SK-N-DZ (cell line): ENCODE data around the gene EDARADD.

ENCODE experiments used
- DNase-seq: peaks from one replicate; pipeline ENCODE4 v3.0.0-alpha.2; 2015; ENCODE audit warnings: low spot score

EDARADD gene

DNA sequence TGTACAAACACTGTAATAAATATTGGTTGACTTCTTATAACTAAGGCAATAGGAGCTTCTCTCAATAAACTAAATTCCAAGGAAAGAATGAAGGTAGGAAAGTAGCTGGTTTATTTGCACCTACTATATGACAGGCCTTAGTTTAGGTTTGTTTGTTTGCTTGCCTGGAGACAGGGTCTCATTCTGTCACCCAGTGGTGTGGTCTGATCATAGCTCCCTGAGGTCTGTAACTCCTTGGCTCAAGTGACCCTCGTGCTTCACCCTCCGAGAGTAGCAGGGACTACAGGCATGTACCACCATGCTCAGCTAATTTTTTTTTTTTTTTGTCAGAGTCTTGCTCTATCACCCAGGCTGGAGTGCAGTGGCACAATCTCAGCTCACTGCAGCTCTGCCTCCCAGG, 1.9 kb upstream of the EDARADD start:
- DNase-seq, result no peak

- DNase-seq, result no peak
Measured at GRCh38 chr1:236394879-236395229, 768 bp downstream of the EDARADD start.

- DNase-seq, result no peak
Measured at GRCh38 chr1:236395230-236395946, 1.3 kb downstream of the EDARADD start.

- no peak for DNase-seq
Measured at GRCh38 chr1:236395947-236396664, 2.0 kb downstream of the EDARADD start.

DNA sequence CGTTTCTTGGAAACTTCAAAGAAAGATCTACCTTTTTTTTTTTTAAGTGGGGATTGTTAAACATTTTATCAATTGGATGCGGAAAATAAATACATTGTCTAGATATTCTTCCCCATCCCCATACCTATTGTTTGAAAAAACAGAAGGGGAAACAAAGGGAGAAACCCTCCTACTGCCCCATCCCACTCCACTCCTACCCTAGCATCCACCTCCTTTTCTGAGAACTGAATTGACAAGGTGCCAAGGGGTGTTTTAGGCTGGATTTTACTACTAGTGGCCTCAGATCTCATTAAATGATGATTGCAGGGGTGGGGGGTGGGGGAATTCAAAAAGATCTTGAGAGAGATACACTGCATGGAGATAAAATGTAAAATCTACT, 2.6 kb downstream of the EDARADD start:
- no peak for DNase-seq

DNA sequence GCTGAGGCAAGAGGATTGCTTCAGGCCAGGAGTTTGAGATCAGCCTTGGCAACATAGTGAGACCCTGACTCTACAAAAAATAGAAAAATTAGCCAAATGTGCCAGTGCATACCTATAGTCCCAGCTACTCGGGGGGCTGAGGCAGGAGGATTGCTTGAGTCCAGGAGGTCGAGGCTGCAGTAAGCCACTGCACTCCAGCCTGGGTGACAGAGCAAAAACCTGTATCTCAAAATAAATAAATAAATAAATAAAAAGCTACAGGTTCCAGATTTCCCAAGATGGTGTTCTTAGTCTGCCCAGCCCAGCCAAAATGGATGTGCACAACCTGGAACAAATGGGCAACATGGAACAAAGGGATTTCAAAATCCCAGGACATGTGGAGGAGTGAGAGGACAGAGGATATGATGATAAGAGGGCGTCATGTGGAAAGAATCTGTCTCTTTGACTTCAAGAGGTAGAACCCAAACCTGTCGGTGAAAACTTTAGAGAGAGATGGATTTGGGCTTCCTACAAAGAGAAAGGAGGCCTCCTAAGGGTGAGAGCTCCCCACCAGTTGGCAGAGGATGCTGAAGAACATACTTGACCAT, 3.2 kb downstream of the EDARADD start:
- no peak for DNase-seq

DNA sequence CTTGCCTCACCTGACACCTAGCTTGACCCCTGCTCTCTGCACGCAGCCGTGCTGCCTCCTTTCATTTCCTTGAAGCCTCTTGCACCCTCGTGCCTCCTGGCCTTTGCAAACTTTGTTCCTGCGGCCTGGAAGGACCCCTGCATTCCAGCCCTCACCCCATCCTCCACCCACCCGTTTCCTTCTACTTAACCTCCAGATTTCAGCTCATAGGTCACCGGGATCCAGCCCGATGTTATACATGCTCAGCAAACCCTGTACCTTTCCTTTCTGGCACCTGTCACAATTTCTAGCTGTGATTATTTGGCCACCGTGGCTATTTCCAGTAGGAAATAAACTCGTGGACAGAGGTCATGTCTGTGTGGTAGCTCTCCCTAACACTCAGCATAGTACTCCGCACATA, 4.5 kb downstream of the EDARADD start:
- DNase-seq, result no peak

DNA sequence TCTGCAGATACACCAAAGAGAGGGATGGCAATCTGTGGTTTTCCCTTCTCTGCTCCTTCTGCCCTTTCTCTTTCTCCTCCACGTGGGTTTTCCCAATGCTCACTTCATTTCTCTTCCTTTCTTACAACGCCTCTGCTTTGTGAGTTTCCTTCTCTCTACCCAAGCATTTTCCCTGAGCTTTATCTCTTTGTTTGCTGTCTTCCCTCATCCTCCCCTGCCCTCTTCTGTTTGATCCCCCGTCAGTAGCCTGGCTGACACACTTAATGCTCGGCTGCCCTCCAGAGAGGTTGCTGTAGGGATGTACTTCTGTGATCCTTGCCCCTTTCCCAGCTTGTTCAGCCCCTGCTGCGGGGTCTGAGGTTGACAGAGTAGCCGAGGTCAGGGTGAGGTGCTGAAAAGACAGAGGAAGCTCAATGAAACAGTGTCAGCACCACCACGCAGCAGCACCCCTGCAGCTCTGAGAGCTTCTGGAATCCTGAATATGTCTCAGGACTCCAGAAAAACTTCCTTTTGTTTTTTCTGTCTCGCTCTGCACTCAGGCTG, 6.0 kb downstream of the EDARADD start:
- no peak for DNase-seq

GRCh38 chr1:236401698-236402097, 7.6 kb downstream of the EDARADD start:
- no peak for DNase-seq

GRCh38 chr1:236403905-236404696, 10.0 kb downstream of the EDARADD start:
- DNase-seq, result no peak

DNA sequence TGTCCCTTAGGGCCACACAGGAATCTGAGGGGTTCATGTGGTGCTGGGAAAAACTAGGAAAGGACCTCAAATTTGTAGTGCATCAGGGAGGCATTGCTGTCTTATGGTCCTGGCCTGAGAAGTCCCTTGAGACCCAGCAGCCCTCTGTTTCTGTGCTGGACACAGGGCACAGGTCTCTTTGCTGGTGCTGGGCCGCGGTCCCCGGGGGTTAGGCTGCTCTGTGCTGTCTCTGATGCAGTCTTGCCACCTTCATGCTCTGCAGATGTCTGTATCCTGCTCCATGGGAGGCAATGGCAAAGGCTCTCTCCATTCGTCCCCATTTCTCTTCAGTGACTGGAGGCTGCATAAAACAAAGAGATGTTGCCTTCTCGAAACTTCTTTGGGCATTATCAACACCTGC, 13.0 kb downstream of the EDARADD start:
- DNase-seq, result no peak

DNA sequence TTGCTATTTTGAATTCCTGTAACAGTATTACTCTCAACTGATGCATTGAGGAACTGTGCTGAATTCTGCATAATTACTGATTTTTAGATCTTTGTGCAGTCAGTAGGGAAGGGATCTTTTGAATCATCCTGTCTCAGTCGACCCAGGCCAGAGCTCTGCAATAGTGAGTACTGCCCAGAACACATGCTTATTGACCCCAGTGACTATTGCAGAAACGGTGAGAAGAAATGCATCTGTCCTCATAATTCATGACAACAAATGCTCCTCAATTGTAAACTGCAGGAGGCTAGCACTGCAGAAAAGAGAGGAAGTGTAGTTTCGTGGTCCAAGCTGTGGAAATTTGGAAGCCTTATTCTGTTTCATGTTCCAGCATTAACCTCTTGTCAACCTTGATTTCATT, 19.6 kb downstream of the EDARADD start:
- no peak for DNase-seq

GRCh38 chr1:236416165-236416564, 22.1 kb downstream of the EDARADD start:
- no peak for DNase-seq

GRCh38 chr1:236417336-236417735, 23.2 kb downstream of the EDARADD start:
- DNase-seq, result no peak

- DNase-seq, result no peak
Measured at GRCh38 chr1:236419502-236419901, 25.4 kb downstream of the EDARADD start.

GRCh38 chr1:236421022-236421421, 26.9 kb downstream of the EDARADD start:
- DNase-seq, result no peak

DNA sequence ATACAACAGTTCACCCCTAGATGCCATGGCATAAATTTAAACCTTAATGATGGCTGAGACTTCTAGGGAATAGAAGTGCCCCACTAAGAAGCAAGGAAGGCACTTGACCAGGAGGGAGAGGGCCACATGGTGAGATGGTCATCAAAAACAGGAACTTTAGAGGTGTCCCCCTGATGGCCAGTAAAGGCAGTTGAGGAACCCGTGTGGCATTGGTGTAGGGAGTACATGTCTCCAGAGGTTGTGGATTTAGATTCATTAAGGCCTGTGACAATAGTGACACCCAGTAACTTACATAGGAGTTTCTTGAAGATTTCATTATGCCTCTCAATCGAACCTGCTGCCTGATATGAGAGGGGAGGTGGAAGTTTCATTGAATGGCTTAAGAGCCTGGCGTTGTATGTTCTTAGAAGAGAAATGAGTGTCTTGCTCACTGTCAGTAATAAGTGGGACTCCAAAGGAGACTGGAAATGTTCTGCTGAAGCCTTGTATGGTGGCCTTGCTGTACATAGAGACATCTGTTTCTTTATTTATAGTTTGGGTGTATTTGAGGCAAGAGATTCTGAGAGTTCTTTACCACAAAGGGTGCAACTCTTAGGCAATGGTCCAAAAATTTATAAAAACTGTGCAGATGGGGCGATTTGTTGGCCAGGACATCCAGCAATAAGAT, 27.9 kb downstream of the EDARADD start:
- DNase-seq, result no peak

DNA sequence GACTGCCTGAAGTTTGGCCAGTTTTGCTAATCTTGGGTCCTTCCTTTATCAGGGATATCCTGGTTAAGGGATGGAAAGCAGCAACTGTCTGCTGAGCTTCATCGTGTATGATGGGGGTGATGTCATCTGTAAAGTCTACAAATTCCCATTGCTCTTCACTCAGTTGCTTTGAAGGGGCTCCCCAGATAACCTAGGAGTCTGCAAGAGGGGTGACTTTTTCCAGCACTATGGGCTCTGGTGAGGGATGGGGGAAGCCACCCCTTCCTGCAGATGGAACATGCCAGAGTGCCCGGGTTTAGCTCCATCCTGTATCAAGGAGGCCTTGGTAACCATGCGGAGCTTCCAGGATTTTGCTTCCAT, 28.4 kb downstream of the EDARADD start:
- no peak for DNase-seq

- no peak for DNase-seq
Measured at GRCh38 chr1:236425031-236425663, 31.1 kb downstream of the EDARADD start.

DNA sequence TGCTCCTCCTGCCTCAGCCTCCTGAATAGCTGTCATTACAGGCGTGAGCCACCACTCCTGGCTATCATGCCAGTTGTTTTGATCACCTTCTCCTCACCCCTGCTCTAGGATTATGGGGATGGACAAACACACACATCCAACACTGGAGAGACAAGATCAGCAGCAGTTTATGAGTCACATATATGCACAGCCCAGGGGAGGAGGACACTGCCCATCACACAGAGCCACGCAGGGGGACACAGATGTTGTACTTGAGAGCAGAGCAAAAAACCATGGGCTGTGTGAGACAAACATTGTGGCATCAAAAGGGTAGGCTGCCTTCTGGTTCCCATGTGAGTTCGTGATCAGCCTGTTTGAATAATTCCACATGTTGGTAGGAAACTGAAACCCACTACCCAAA, 32.1 kb downstream of the EDARADD start:
- no peak for DNase-seq

GRCh38 chr1:236429715-236430274, 35.7 kb downstream of the EDARADD start:
- DNase-seq, result no peak
